Testis (tissue), 5 donors: ENCODE measurements around the gene IYD. TPM values are rescaled to one million over a fixed set of nuclear protein-coding genes. Genes with fewer than 3 reads are reported as not detected.

Experiments
- DNase-seq: peaks from one replicate; pipeline ENCODE4 v3.0.0-alpha.2; 2019
- H3K27ac ChIP-seq, 2 donors: fragments of 200-600 bp; sonication (generic); one replicate each; pipeline ENCODE4 v1.5.1; 2019
- H3K27me3 ChIP-seq: fragments of 200-600 bp; sonication (generic); one replicate; pipeline ENCODE4 v1.5.1; 2019
- H3K36me3 ChIP-seq: fragments of 200-600 bp; sonication (generic); one replicate; pipeline ENCODE4 v1.5.1; 2017; ENCODE audit warnings: low read depth; ENCODE audit errors: missing control alignments
- H3K4me1 ChIP-seq: fragments of 200-600 bp; sonication (generic); one replicate; pipeline ENCODE4 v1.5.1; 2019
- H3K4me3 ChIP-seq, 2 donors: fragments of 200-600 bp; sonication (generic); one replicate each; pipeline ENCODE4 v1.5.1; 2017 to 2019
- H3K9me3 ChIP-seq: fragments of 200-600 bp; sonication (generic); one replicate; pipeline ENCODE4 v1.5.1; 2017
- CTCF ChIP-seq, 3 experiments: fragments of 450-650 bp in 2 of 3; fragments of 200-600 bp in 1 of 3; sonication (generic) in 1 of 3; IDR thresholded peaks; one replicate each; pipeline ENCODE4 v1.5.1; 2016 to 2019; ENCODE audit warnings: antibody characterized with exemption in 3 of 3, mild to moderate bottlenecking in 2 of 3, moderate library complexity in 1 of 3
- POLR2A ChIP-seq: fragments of 450-650 bp; IDR thresholded peaks from one replicate; pipeline ENCODE4 v1.6.1; 2017; ENCODE audit warnings: antibody characterized with exemption, mild to moderate bottlenecking, moderate library complexity
- WGBS, 2 donors: methylation state at CpG; one replicate each; pipeline ENCODE4 v1.1.5; 2018; 5-methylcytosine and 5-hydroxymethylcytosine counted together
- intact Hi-C: fragments of 100-400 bp; cut with DNase I; formaldehyde crosslinking; loops from one replicate; pipeline ENCODE4 v1.15.1; 2023; ENCODE audit warnings: low total_unique reads
- long read RNA-seq, 2 donors: transcript quantifications; one replicate each; lab custom pipeline, GENCODE V29; 2026
- polyA plus RNA-seq: library from polyadenylated mRNA; stranded (reverse); fragments of 350-450 nt; fragmentation: Illumina TruSeq; extraction: RNeasy Lipid Tissue Mini Kit (QIAGEN cat#74804); gene quantifications from one replicate; pipeline ENCODE4 v1.2.3, GENCODE V29; 2014; ENCODE audit warnings: low read depth, low replicate concordance; ENCODE audit not compliant: insufficient read depth
- total RNA-seq, 2 donors: library from RNA; depleted of rRNA; stranded (reverse); fragments of >200 nt; gene quantifications; one replicate each; pipeline ENCODE4 v1.2.3, GENCODE V29; 2016

Gene IYD
- 1 to 10 TPM in 1 of 2 donors, under 1 TPM in 1; 0.24 to 1.6 TPM for total RNA-seq
- polyA plus RNA-seq = 0.45 TPM
- long read RNA-seq, donor 1 = 0 reads
- long read RNA-seq, donor 2 = 0 reads

GRCh38 chr6:150368762-150369161 is at the start of gene IYD:
IYD (plus strand) TSS chr6:150369012; CDS start chr6:150369032, 20 bp downstream.
- Histone ChIP-seq H3K27me3 (no peaks in the 10 kb centered on the region), H3K9me3 (no peaks in the 10 kb centered on the region), H3K36me3 (no peaks in the 10 kb centered on the region), H3K27ac (no peak within 1 kb of the TSS), H3K4me3 (no peak within 1 kb of the TSS), H3K4me1 (peaks cover 14% of the 10 kb centered on the region)
- intact Hi-C loops = no loop called here
- DNase-seq = no peak
- 87 to 92% methylated on average over 8 of the region's 8 CpGs for WGBS, 2 donors
- no peak for TF ChIP-seq POLR2A
- no peak for TF ChIP-seq CTCF (IDR thresholded peaks at IDR 0.05)

GRCh38 chr6:150319924-150320323 is 48.9 kb upstream of the IYD start:
- 71 to 79% methylated on average over 4 of the region's 4 CpGs for WGBS, 2 donors
- no peak for TF ChIP-seq POLR2A
- no peak for TF ChIP-seq CTCF (IDR thresholded peaks at IDR 0.05)
- peaks cover 30% of the 10 kb centered on the region for H3K4me1 ChIP-seq
- H3K27me3 ChIP-seq = no peaks in the 10 kb centered on the region
- no peak overlapping the region for H3K4me3 ChIP-seq
- H3K27ac ChIP-seq = peak overlapping the region; percentile 49 to 59
- intact Hi-C loops = no loop called here
- no peak for DNase-seq
- H3K36me3 ChIP-seq = no peaks in the 10 kb centered on the region
- no peaks in the 10 kb centered on the region for H3K9me3 ChIP-seq

- DNase-seq = peak; percentile 94
Observed at GRCh38 chr6:150320442-150320841, 48.4 kb upstream of the IYD start.

GRCh38 chr6:150322466-150322871 is 46.3 kb upstream of the IYD start:
- Histone ChIP-seq H3K9me3 (no peaks in the 10 kb centered on the region), H3K27ac (no peak overlapping the region), H3K36me3 (no peaks in the 10 kb centered on the region), H3K4me3 (no peak overlapping the region), H3K4me1 (peaks cover 30% of the 10 kb centered on the region), H3K27me3 (no peaks in the 10 kb centered on the region)
- intact Hi-C loops = no loop called here
- TF ChIP-seq CTCF (IDR thresholded peaks at IDR 0.05) (no peak), POLR2A (no peak)
- DNase-seq = no peak
- WGBS, 2 donors = 36 to 48% methylated on average over 6 of the region's 6 CpGs

More at GRCh38 chr6:150320442-150320841, 48.4 kb upstream of the IYD start:
- WGBS, 2 donors = 33 to 38% methylated on average over 7 to 9 of the region's 9 CpGs
- intact Hi-C loops = no loop called here
- Histone ChIP-seq H3K4me3 (no peak overlapping the region), H3K9me3 (no peaks in the 10 kb centered on the region), H3K27ac (peak overlapping the region; percentile 49 to 59), H3K4me1 (peaks cover 30% of the 10 kb centered on the region), H3K27me3 (no peaks in the 10 kb centered on the region), H3K36me3 (no peaks in the 10 kb centered on the region)
- TF ChIP-seq POLR2A = no peak
- no peak for TF ChIP-seq CTCF (IDR thresholded peaks at IDR 0.05)

- no peak for DNase-seq
- H3K9me3 ChIP-seq = no peaks in the 10 kb centered on the region
- peaks cover 30% of the 10 kb centered on the region for H3K4me1 ChIP-seq
- H3K27me3 ChIP-seq = no peaks in the 10 kb centered on the region
- H3K36me3 ChIP-seq = no peaks in the 10 kb centered on the region
- no peak overlapping the region for H3K4me3 ChIP-seq
- H3K27ac ChIP-seq = no peak overlapping the region
- intact Hi-C loops = no loop called here
- 87 to 89% methylated on average over 8 of the region's 8 CpGs for WGBS, 2 donors
- TF ChIP-seq CTCF (IDR thresholded peaks at IDR 0.05) (no peak), POLR2A (no peak)
Observed at GRCh38 chr6:150323205-150323604, 45.6 kb upstream of the IYD start.
